ENCODE measurements around the gene CCDC177. TPM values are rescaled to one million over a fixed set of nuclear protein-coding genes. Genes with fewer than 3 reads are reported as not detected.

The CCDC177 gene
- polyA plus RNA-seq, 1 donor (not counting 4 experiments of a cell fraction or from before 2014, with no cell fraction given), result not detected

- H3K79me2 ChIP-seq (ENCODE audit: control insufficient read depth, insufficient read depth, low read length), result no peaks in the 10 kb centered on the region
- no peaks in the 10 kb centered on the region for H3K9me1 ChIP-seq (ENCODE audit: control insufficient read depth, extremely low read depth, insufficient read depth, low read length)
- H4K20me1 ChIP-seq (ENCODE audit: control insufficient read depth, extremely low read depth, insufficient read depth, low read length), result no peaks in the 10 kb centered on the region
- no peaks in the 10 kb centered on the region for H3K36me3 ChIP-seq (ENCODE audit: control insufficient read depth in 2 of 2, extremely low read depth in 1 of 2, insufficient read depth in 2 of 2, low read length in 2 of 2)
- H3K27me3 ChIP-seq (ENCODE audit: control insufficient read depth, extremely low read depth, insufficient read depth, low read length), result no peaks in the 10 kb centered on the region
- FAIRE-seq (no peak), DNase-seq (ENCODE audit: low read depth, low spot score) (no peak)
- H3K27ac ChIP-seq (ENCODE audit: control insufficient read depth, insufficient read depth, low read length), result no peak overlapping the region
- no peak overlapping the region for H3K4me3 ChIP-seq (ENCODE audit: control insufficient read depth in 2 of 3, extremely low read depth in 1 of 3, insufficient read depth in 2 of 3, low read depth in 1 of 3, low read length in 3 of 3)
- H3K9ac ChIP-seq (ENCODE audit: control insufficient read depth, extremely low read depth, insufficient read depth, low read length), result no peak overlapping the region
- dilution Hi-C loops (cut with MboI; ENCODE audit: extremely low pct_ligation_motif_present, low sequenced_read_pairs), result no loop called here
- TF ChIP-seq CTCF (optimal IDR thresholded peaks at IDR 0.05 in 1 of 3, IDR thresholded peaks at IDR 0.05 in 1 of 3, conservative IDR thresholded peaks at IDR 0.05 in 1 of 3; ENCODE audit: extremely low read depth in 1 of 3, insufficient read depth in 2 of 3, low read length in 3 of 3) (no peak), EZH2 (IDR thresholded peaks at IDR 0.05; ENCODE audit: low read length) (no peak)
- no peak overlapping the region for H3K4me2 ChIP-seq (ENCODE audit: control insufficient read depth, extremely low read depth, insufficient read depth, low read depth, low read length)
- H2AFZ ChIP-seq (ENCODE audit: control insufficient read depth, low read length), result no peak overlapping the region
- peaks cover 14% of the 10 kb centered on the region for H3K4me1 ChIP-seq (ENCODE audit: control insufficient read depth, extremely low read depth, insufficient read depth, low read length)
- H3K9me3 ChIP-seq (ENCODE audit: control insufficient read depth, low read depth, low read length), result no peaks in the 10 kb centered on the region
Measured at GRCh38 chr14:69606258-69607184, 31.9 kb upstream of the CCDC177 start.

- Histone ChIP-seq H3K36me3 (ENCODE audit: control insufficient read depth in 2 of 2, extremely low read depth in 1 of 2, insufficient read depth in 2 of 2, low read length in 2 of 2) (no peaks in the 10 kb centered on the region), H4K20me1 (ENCODE audit: control insufficient read depth, extremely low read depth, insufficient read depth, low read length) (no peaks in the 10 kb centered on the region), H2AFZ (ENCODE audit: control insufficient read depth, low read length) (no peak overlapping the region), H3K9me1 (ENCODE audit: control insufficient read depth, extremely low read depth, insufficient read depth, low read length) (no peaks in the 10 kb centered on the region), H3K27ac (ENCODE audit: control insufficient read depth, insufficient read depth, low read length) (no peak overlapping the region), H3K9me3 (ENCODE audit: control insufficient read depth, low read depth, low read length) (no peaks in the 10 kb centered on the region), H3K27me3 (ENCODE audit: control insufficient read depth, extremely low read depth, insufficient read depth, low read length) (no peaks in the 10 kb centered on the region), H3K79me2 (ENCODE audit: control insufficient read depth, insufficient read depth, low read length) (no peaks in the 10 kb centered on the region), H3K9ac (ENCODE audit: control insufficient read depth, extremely low read depth, insufficient read depth, low read length) (no peak overlapping the region), H3K4me1 (ENCODE audit: control insufficient read depth, extremely low read depth, insufficient read depth, low read length) (peaks cover 10% of the 10 kb centered on the region), H3K4me2 (ENCODE audit: control insufficient read depth, extremely low read depth, insufficient read depth, low read depth, low read length) (no peak overlapping the region), H3K4me3 (ENCODE audit: control insufficient read depth in 2 of 3, extremely low read depth in 1 of 3, insufficient read depth in 2 of 3, low read depth in 1 of 3, low read length in 3 of 3) (no peak overlapping the region)
- TF ChIP-seq EZH2 (IDR thresholded peaks at IDR 0.05; ENCODE audit: low read length) (no peak), CTCF (optimal IDR thresholded peaks at IDR 0.05 in 1 of 3, IDR thresholded peaks at IDR 0.05 in 1 of 3, conservative IDR thresholded peaks at IDR 0.05 in 1 of 3; ENCODE audit: extremely low read depth in 1 of 3, insufficient read depth in 2 of 3, low read length in 3 of 3) (no peak)
- dilution Hi-C loops (cut with MboI; ENCODE audit: extremely low pct_ligation_motif_present, low sequenced_read_pairs), result no loop called here
- no peak for DNase-seq (ENCODE audit: low read depth, low spot score)
- FAIRE-seq, result no peak
Measured at GRCh38 chr14:69605738-69606137, 31.1 kb upstream of the CCDC177 start.

Measured in keratinocyte (primary cell).